ENCODE results near the gene NOL3.

Gene NOL3

DNA sequence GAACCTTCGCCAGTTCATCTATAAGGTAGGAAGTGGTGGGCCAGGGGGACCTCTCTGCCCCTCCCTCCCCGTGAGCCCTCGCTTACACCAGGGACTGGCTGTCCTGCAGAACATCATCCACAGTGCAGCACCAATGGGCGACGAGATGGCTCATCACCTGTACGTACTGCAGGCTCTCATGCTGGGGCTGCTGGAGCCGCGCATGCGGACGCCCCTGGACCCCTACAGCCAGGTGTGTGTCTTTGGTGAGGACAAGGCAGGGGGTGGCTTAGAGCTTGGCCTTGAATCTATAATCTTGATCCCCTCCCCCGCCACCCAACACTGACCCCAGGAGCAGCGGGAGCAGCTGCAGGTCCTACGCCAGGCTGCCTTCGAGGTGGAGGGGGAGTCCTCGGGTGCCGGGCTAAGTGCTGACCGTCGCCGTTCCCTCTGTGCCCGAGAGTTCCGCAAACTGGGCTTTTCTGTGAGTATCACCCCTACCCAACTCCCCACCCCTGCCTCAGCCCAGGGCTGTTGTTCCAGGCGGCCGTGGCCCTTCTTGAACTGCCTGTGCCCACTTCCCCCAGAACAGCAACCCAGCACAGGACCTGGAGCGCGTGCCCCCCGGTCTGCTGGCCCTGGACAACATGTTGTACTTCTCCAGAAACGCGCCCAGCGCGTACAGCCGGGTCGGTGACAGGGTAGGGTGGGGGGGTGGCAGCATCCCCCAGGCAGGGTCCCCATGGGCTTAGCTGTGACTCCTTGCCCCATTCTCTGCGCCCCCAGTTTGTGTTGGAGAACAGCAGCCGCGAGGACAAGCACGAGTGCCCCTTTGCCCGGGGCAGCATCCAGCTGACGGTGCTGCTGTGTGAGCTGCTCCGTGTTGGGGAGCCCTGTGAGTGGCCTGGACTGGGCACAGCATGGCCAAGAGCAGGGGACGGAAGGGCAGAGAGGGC lies 31.3 kb downstream of the NOL3 start:
- TF ChIP-seq, protein P1, sequence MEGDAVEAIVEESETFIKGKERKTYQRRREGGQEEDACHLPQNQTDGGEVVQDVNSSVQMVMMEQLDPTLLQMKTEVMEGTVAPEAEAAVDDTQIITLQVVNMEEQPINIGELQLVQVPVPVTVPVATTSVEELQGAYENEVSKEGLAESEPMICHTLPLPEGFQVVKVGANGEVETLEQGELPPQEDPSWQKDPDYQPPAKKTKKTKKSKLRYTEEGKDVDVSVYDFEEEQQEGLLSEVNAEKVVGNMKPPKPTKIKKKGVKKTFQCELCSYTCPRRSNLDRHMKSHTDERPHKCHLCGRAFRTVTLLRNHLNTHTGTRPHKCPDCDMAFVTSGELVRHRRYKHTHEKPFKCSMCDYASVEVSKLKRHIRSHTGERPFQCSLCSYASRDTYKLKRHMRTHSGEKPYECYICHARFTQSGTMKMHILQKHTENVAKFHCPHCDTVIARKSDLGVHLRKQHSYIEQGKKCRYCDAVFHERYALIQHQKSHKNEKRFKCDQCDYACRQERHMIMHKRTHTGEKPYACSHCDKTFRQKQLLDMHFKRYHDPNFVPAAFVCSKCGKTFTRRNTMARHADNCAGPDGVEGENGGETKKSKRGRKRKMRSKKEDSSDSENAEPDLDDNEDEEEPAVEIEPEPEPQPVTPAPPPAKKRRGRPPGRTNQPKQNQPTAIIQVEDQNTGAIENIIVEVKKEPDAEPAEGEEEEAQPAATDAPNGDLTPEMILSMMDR (IDR thresholded peaks at IDR 0.05; ENCODE audit: poor library complexity, severe bottlenecking): no peak

DNA sequence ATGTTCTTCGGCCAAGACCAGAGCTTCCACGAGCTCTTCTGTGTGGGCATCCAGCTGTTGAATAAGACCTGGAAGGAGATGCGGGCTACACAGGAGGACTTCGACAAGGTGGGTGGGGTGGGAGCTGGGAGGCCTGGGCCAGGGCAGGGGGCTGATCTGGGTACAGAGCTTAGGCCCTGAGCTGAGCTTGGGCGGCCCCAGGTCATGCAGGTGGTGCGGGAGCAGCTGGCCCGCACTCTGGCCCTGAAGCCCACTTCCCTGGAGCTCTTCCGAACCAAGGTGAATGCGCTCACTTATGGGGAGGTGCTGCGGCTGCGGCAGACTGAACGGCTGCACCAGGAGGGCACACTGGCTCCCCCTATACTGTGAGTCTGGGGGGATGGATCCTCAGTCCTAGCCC lies 32.1 kb downstream of the NOL3 start:
- TF ChIP-seq, protein P1 (IDR thresholded peaks at IDR 0.05; ENCODE audit: poor library complexity, severe bottlenecking): no peak
- no peak overlapping the region for H3K27ac ChIP-seq (ENCODE audit: poor library complexity, severe bottlenecking)
- peaks cover 43% of the 10 kb centered on the region for H3K36me3 ChIP-seq (ENCODE audit: low read depth)
- H3K27me3 ChIP-seq (ENCODE audit: insufficient read depth, poor library complexity, severe bottlenecking): no peaks in the 10 kb centered on the region
- no peak overlapping the region for H3K4me3 ChIP-seq (ENCODE audit: severe bottlenecking)
- H3K9me3 ChIP-seq (ENCODE audit: severe bottlenecking): no peaks in the 10 kb centered on the region
- peak; percentile 49 for DNase-seq (ENCODE audit: low spot score)
- ATAC-seq (ENCODE audit: low read depth): no peak
- peaks cover 17% of the 10 kb centered on the region for H3K4me1 ChIP-seq (ENCODE audit: insufficient read depth, poor library complexity, severe bottlenecking)

More for the DNA sequence above, 31.3 kb downstream of the NOL3 start:
- no peaks in the 10 kb centered on the region for H3K9me3 ChIP-seq (ENCODE audit: severe bottlenecking)
- H3K36me3 ChIP-seq (ENCODE audit: low read depth): peaks cover 51% of the 10 kb centered on the region
- ATAC-seq (ENCODE audit: low read depth) (no peak), DNase-seq (ENCODE audit: low spot score) (peak; percentile 63)
- H3K4me3 ChIP-seq (ENCODE audit: severe bottlenecking): no peak overlapping the region
- H3K27ac ChIP-seq (ENCODE audit: poor library complexity, severe bottlenecking): no peak overlapping the region
- H3K27me3 ChIP-seq (ENCODE audit: insufficient read depth, poor library complexity, severe bottlenecking): no peaks in the 10 kb centered on the region
- peaks cover 9% of the 10 kb centered on the region for H3K4me1 ChIP-seq (ENCODE audit: insufficient read depth, poor library complexity, severe bottlenecking)

DNA sequence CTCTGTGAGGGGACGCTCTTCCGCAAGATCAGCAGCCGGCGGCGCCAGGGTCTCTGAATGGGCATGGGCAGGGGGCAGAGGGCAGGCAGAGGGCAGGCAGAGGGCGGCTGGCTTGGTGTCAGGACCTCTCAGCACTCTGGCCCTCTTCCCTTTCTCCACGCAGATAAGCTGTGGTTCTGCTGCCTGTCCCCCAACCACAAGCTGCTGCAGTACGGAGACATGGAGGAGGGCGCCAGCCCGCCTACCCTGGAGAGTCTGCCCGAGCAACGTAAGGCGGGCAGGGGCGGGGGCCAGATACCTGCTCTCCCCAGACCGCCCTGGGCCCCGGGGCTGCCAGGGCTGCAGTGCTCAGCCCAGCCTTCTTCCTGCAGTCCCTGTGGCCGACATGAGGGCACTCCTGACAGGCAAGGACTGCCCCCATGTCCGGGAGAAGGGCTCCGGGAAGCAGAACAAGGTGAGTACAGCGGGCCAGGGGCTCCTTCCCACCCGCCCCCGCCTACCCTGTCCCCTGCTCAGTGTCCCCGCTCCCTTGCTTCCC lies 32.7 kb downstream of the NOL3 start:
- no peaks in the 10 kb centered on the region for H3K27me3 ChIP-seq (ENCODE audit: insufficient read depth, poor library complexity, severe bottlenecking)
- H3K27ac ChIP-seq (ENCODE audit: poor library complexity, severe bottlenecking): no peak overlapping the region
- peaks cover 23% of the 10 kb centered on the region for H3K4me1 ChIP-seq (ENCODE audit: insufficient read depth, poor library complexity, severe bottlenecking)
- ATAC-seq (ENCODE audit: low read depth) (no peak), DNase-seq (ENCODE audit: low spot score) (peak; percentile 52)
- TF ChIP-seq, protein P1 (IDR thresholded peaks at IDR 0.05; ENCODE audit: poor library complexity, severe bottlenecking): no peak
- no peaks in the 10 kb centered on the region for H3K9me3 ChIP-seq (ENCODE audit: severe bottlenecking)
- peaks cover 37% of the 10 kb centered on the region for H3K36me3 ChIP-seq (ENCODE audit: low read depth)
- no peak overlapping the region for H3K4me3 ChIP-seq (ENCODE audit: severe bottlenecking)

DNA sequence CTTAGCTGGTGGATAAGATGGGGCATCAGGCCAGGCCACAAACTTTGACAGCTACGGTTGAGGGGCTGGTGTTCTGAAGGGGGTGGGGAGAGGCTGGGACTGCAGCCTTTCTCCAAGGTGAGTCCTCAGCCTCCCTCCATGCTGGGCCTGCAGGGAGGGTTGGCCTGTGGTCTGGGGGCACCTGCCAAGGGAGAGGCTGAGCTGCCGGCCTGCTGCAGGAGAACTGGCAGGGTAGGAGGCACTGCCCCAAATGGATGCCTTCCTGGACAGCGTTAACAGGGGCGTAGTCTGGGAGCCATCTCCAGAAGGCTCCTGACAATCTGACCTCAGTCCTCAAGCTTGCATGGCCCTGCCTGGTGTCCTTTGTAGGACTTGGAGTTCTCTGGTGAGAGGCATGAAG lies 33.7 kb downstream of the NOL3 start:
- no peaks in the 10 kb centered on the region for H3K9me3 ChIP-seq (ENCODE audit: severe bottlenecking)
- peaks cover 30% of the 10 kb centered on the region for H3K36me3 ChIP-seq (ENCODE audit: low read depth)
- peaks cover 26% of the 10 kb centered on the region for H3K4me1 ChIP-seq (ENCODE audit: insufficient read depth, poor library complexity, severe bottlenecking)

More for the DNA sequence above, 33.7 kb downstream of the NOL3 start:
- ATAC-seq (ENCODE audit: low read depth): no peak
- H3K27me3 ChIP-seq (ENCODE audit: insufficient read depth, poor library complexity, severe bottlenecking): no peaks in the 10 kb centered on the region
- TF ChIP-seq, protein P1 (IDR thresholded peaks at IDR 0.05; ENCODE audit: poor library complexity, severe bottlenecking): no peak
- H3K27ac ChIP-seq (ENCODE audit: poor library complexity, severe bottlenecking): peak overlapping the region; percentile 92
- DNase-seq (ENCODE audit: low spot score): peak; percentile 55
- H3K4me3 ChIP-seq (ENCODE audit: severe bottlenecking): no peak overlapping the region

All from RWPE2 (cell line).